ENCODE measurements around the gene NFIA. TPM values are rescaled to one million over a fixed set of nuclear protein-coding genes. Genes with fewer than 3 reads are reported as not detected.

Gene NFIA
- total and polyA plus RNA-seq, 2 donors (not counting 1 experiment from before 2014, with no cell fraction given) = 0.28 to 0.54 TPM

- ATAC-seq (ENCODE audit: low read depth) (no peak), DNase-seq (no peak)
- no peaks in the 10 kb centered on the region for H3K79me2 ChIP-seq (ENCODE audit: control insufficient read depth, insufficient read depth, low read length)
- no peak overlapping the region for H2AFZ ChIP-seq (ENCODE audit: insufficient read depth, low read depth, low read length, poor library complexity, severe bottlenecking)
- no peak overlapping the region for H3K27ac ChIP-seq (ENCODE audit: low read length in 2 of 2)
- WGBS (ENCODE audit: insufficient coverage) = 11% methylated on average over 1 of the region's 5 CpGs
- no peaks in the 10 kb centered on the region for H3K27me3 ChIP-seq (replicated peaks in 1 of 4; ENCODE audit: control extremely low read depth in 1 of 4, control insufficient read depth in 3 of 4, insufficient read depth in 4 of 4, low read length in 3 of 4)
- intact Hi-C loops (cut with micrococcal nuclease) = no loop called here
- ChIA-PET CTCF (interaction anchor here (0.7 kb wide), 1 partner anchor 20 kb away, joined by 3 read pairs; no protein-coding TSS in a partner anchor), POLR2A (no interaction called here)
- H3K9me3 Mint-ChIP-seq (ENCODE audit: insufficient read depth) = no peaks in the 10 kb centered on the region
- no peak overlapping the region for H3K27ac Mint-ChIP-seq
- no peak for TF ChIP-seq CTCF (IDR thresholded peaks at IDR 0.05)
- no peak for TF ChIP-seq EZH2 (IDR thresholded peaks at IDR 0.05; ENCODE audit: borderline replicate concordance, insufficient read depth, low read depth, low read length, poor library complexity, severe bottlenecking)
- H3K4me3 Mint-ChIP-seq = no peak overlapping the region
- H3K4me1 ChIP-seq (ENCODE audit: control insufficient read depth in 2 of 2, insufficient read depth in 2 of 2, low read length in 2 of 2) = peaks cover 0 to 5% of the 10 kb centered on the region in 2 donors
- no peaks in the 10 kb centered on the region for H4K20me1 ChIP-seq (ENCODE audit: control insufficient read depth, insufficient read depth, low read length, poor library complexity, severe bottlenecking)
- H3K9ac ChIP-seq (ENCODE audit: low read length) = no peak overlapping the region
- H3K4me1 Mint-ChIP-seq = peaks cover 6% of the 10 kb centered on the region
- H3K27me3 Mint-ChIP-seq = peaks cover 10% of the 10 kb centered on the region
- H3K9me3 ChIP-seq (ENCODE audit: control extremely low read depth in 1 of 3, control insufficient read depth in 2 of 3, insufficient read depth in 1 of 3, low read length in 2 of 3) = no peaks in the 10 kb centered on the region
- H3K36me3 ChIP-seq (replicated peaks in 1 of 2; ENCODE audit: control extremely low read depth in 1 of 2, control insufficient read depth in 1 of 2, extremely low read depth in 1 of 2, insufficient read depth in 2 of 2, low read length in 1 of 2) = no peaks in the 10 kb centered on the region
- H3K4me3 ChIP-seq (ENCODE audit: control extremely low read depth in 1 of 5, extremely low read depth in 1 of 5, insufficient read depth in 1 of 5, low read depth in 2 of 5, low read length in 4 of 5) = no peak overlapping the region
- no peak overlapping the region for H3K4me2 ChIP-seq (replicated peaks; ENCODE audit: low read depth, low read length, poor library complexity, severe bottlenecking)
These were observed 337.3 kb downstream of the NFIA start for GRCh38 chr1:61419657-61420056.

- H3K9me3 Mint-ChIP-seq (ENCODE audit: insufficient read depth) = no peaks in the 10 kb centered on the region
- WGBS (ENCODE audit: insufficient coverage) = no CpG with 5 or more reads among the region's 3 CpGs
- H3K4me1 Mint-ChIP-seq = peaks cover 6% of the 10 kb centered on the region
- H3K4me3 Mint-ChIP-seq = no peak overlapping the region
- H3K9me3 ChIP-seq (ENCODE audit: control extremely low read depth in 1 of 3, control insufficient read depth in 2 of 3, insufficient read depth in 1 of 3, low read length in 2 of 3) = no peaks in the 10 kb centered on the region
- ATAC-seq (ENCODE audit: low read depth) (no peak), DNase-seq (no peak)
- H2AFZ ChIP-seq (ENCODE audit: insufficient read depth, low read depth, low read length, poor library complexity, severe bottlenecking) = no peak overlapping the region
- H3K4me2 ChIP-seq (replicated peaks; ENCODE audit: low read depth, low read length, poor library complexity, severe bottlenecking) = no peak overlapping the region
- H3K27me3 Mint-ChIP-seq = peaks cover 10% of the 10 kb centered on the region
- H4K20me1 ChIP-seq (ENCODE audit: control insufficient read depth, insufficient read depth, low read length, poor library complexity, severe bottlenecking) = no peaks in the 10 kb centered on the region
- H3K36me3 ChIP-seq (replicated peaks in 1 of 2; ENCODE audit: control extremely low read depth in 1 of 2, control insufficient read depth in 1 of 2, extremely low read depth in 1 of 2, insufficient read depth in 2 of 2, low read length in 1 of 2) = no peaks in the 10 kb centered on the region
- no peak overlapping the region for H3K4me3 ChIP-seq (ENCODE audit: control extremely low read depth in 1 of 5, extremely low read depth in 1 of 5, insufficient read depth in 1 of 5, low read depth in 2 of 5, low read length in 4 of 5)
- intact Hi-C loops (cut with micrococcal nuclease) = no loop called here
- peaks cover 0 to 5% of the 10 kb centered on the region in 2 donors for H3K4me1 ChIP-seq (ENCODE audit: control insufficient read depth in 2 of 2, insufficient read depth in 2 of 2, low read length in 2 of 2)
- H3K27me3 ChIP-seq (replicated peaks in 1 of 4; ENCODE audit: control extremely low read depth in 1 of 4, control insufficient read depth in 3 of 4, insufficient read depth in 4 of 4, low read length in 3 of 4) = no peaks in the 10 kb centered on the region
- POLR2A ChIA-PET = no interaction called here
- no peaks in the 10 kb centered on the region for H3K79me2 ChIP-seq (ENCODE audit: control insufficient read depth, insufficient read depth, low read length)
- no peak overlapping the region for H3K27ac ChIP-seq (ENCODE audit: low read length in 2 of 2)
- CTCF ChIA-PET = interaction anchor here (0.7 kb wide), 1 partner anchor 20 kb away, joined by 3 read pairs; no protein-coding TSS in a partner anchor
- no peak overlapping the region for H3K27ac Mint-ChIP-seq
- no peak overlapping the region for H3K9ac ChIP-seq (ENCODE audit: low read length)
- TF ChIP-seq EZH2 (IDR thresholded peaks at IDR 0.05; ENCODE audit: borderline replicate concordance, insufficient read depth, low read depth, low read length, poor library complexity, severe bottlenecking) (no peak), CTCF (IDR thresholded peaks at IDR 0.05) (no peak)
These were observed 337.9 kb downstream of the NFIA start for GRCh38 chr1:61420243-61420642.

All from B cell (primary cell).